ENCODE data around the gene ZNF385D.

The ZNF385D gene

DNA sequence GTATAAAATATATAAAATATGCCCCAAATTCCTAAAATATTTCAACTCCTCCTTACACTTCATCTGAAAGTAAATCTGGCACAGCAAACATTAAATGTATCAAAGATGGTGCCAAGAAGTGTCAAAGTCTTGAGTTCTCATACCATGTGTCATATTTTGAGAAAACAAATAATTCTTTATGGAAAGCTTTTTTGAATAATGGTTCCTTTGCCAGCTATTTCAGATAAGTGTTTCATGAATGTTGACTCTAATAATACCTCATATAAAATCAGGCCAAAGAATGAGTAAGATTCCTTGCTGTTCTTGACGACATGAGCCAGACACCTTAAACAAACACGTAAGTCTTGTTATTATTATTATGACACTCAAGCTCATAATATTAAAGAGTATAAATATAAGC lies 30.3 kb upstream of the ZNF385D start:
- no peak for DNase-seq (ENCODE audit: low read depth)
- TF ChIP-seq, protein P1, sequence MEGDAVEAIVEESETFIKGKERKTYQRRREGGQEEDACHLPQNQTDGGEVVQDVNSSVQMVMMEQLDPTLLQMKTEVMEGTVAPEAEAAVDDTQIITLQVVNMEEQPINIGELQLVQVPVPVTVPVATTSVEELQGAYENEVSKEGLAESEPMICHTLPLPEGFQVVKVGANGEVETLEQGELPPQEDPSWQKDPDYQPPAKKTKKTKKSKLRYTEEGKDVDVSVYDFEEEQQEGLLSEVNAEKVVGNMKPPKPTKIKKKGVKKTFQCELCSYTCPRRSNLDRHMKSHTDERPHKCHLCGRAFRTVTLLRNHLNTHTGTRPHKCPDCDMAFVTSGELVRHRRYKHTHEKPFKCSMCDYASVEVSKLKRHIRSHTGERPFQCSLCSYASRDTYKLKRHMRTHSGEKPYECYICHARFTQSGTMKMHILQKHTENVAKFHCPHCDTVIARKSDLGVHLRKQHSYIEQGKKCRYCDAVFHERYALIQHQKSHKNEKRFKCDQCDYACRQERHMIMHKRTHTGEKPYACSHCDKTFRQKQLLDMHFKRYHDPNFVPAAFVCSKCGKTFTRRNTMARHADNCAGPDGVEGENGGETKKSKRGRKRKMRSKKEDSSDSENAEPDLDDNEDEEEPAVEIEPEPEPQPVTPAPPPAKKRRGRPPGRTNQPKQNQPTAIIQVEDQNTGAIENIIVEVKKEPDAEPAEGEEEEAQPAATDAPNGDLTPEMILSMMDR (IDR thresholded peaks at IDR 0.05; ENCODE audit: low read depth, low read length, missing control alignments) = no peak
- in situ Hi-C loops (cut with HindIII; ENCODE audit: low sequenced_read_pairs) = no loop called here
- H3K4me3 ChIP-seq (ENCODE audit: low read depth, low read length) = no peak overlapping the region

- TF ChIP-seq, protein P1 (IDR thresholded peaks at IDR 0.05; ENCODE audit: low read depth, low read length, missing control alignments) = no peak
- no peak for DNase-seq (ENCODE audit: low read depth)
Measured at GRCh38 chr3:21779909-21780308, 28.9 kb upstream of the ZNF385D start.

DNA sequence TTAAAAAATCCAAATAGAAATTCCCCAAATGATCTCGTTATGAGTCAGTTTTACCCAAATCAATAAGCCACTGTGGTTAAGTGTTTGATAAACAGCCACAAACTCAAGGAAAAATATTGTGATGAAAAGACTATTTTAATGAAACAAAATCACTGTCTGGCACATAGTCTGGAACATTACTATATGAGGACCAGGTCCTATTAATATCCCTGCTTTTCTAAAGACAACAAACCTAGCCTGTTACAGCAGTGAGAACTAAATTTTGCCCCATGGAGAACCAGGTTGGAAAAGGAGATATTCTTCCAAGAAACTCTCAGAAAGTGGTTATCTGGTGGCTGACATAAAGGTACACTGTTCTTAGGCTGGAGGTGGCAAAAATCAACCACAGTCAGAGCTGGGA lies 27.7 kb upstream of the ZNF385D start:
- in situ Hi-C loops (cut with HindIII; ENCODE audit: low sequenced_read_pairs) = no loop called here
- H3K4me3 ChIP-seq (ENCODE audit: low read depth, low read length) = no peak overlapping the region
- TF ChIP-seq, protein P1 (IDR thresholded peaks at IDR 0.05; ENCODE audit: low read depth, low read length, missing control alignments) = no peak
- no peak for DNase-seq (ENCODE audit: low read depth)

More at GRCh38 chr3:21779909-21780308, 28.9 kb upstream of the ZNF385D start:
- no peak overlapping the region for H3K4me3 ChIP-seq (ENCODE audit: low read depth, low read length)
- in situ Hi-C loops (cut with HindIII; ENCODE audit: low sequenced_read_pairs) = no loop called here

DNA sequence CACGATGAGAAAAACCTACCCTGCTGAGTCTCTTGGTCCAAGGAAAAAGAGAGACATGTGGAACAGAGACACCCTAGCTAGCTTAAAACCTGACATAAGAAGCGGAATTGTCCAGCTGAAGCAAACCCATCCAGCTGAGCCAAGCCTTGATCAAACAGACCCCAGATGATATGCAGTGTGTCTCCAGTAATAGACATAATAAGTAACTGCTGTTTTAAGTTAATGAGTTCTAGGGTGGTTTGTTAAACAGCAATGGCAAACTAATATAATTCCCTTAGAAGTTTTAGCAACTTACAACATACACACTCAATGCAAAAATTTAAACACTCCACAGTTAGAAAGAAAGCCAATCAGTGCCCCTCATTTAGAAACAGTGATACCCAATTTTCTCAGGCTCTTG lies 26.8 kb upstream of the ZNF385D start:
- DNase-seq (ENCODE audit: low read depth) = no peak
- in situ Hi-C loops (cut with HindIII; ENCODE audit: low sequenced_read_pairs) = no loop called here
- TF ChIP-seq, protein P1 (IDR thresholded peaks at IDR 0.05; ENCODE audit: low read depth, low read length, missing control alignments) = no peak
- H3K4me3 ChIP-seq (ENCODE audit: low read depth, low read length) = no peak overlapping the region

- TF ChIP-seq, protein P1 (IDR thresholded peaks at IDR 0.05; ENCODE audit: low read depth, low read length, missing control alignments) = no peak
- H3K4me3 ChIP-seq (ENCODE audit: low read depth, low read length) = no peak overlapping the region
- in situ Hi-C loops (cut with HindIII; ENCODE audit: low sequenced_read_pairs) = no loop called here
- DNase-seq (ENCODE audit: low read depth) = no peak
Measured at GRCh38 chr3:21766002-21766401, 15.0 kb upstream of the ZNF385D start.

- in situ Hi-C loops (cut with HindIII; ENCODE audit: low sequenced_read_pairs) = no loop called here
- H3K4me3 ChIP-seq (ENCODE audit: low read depth, low read length) = no peak overlapping the region
- TF ChIP-seq, protein P1 (IDR thresholded peaks at IDR 0.05; ENCODE audit: low read depth, low read length, missing control alignments) = no peak
- DNase-seq (ENCODE audit: low read depth) = no peak
Measured at GRCh38 chr3:21755896-21756295, 4.9 kb upstream of the ZNF385D start.

- in situ Hi-C loops (cut with HindIII; ENCODE audit: low sequenced_read_pairs) = no loop called here
- no peak for DNase-seq (ENCODE audit: low read depth)
- TF ChIP-seq, protein P1 (IDR thresholded peaks at IDR 0.05; ENCODE audit: low read depth, low read length, missing control alignments) = no peak
- no peak overlapping the region for H3K4me3 ChIP-seq (ENCODE audit: low read depth, low read length)
Measured at GRCh38 chr3:21754839-21755238, 3.8 kb upstream of the ZNF385D start.

Data from astrocyte of the cerebellum (primary cell).